Activated CD8-positive, alpha-beta memory T cell treated with anti-CD3 and anti-CD28 coated beads for 48 hours (primary cell): ENCODE data around the gene USP27X.

Experiments used
- DNase-seq, 3 experiments: peaks; one replicate each; pipeline ENCODE4 v3.0.0-alpha.2; 2020; ENCODE audit warnings: low read depth in 2 of 3, low spot score in 2 of 3

The USP27X gene

GRCh38 chrX:49880668-49881067, 1.4 kb downstream of the USP27X start:
- DNase-seq = no peak

- DNase-seq = peak in 2 of 3 experiments; percentile 12 to 25
Measured at GRCh38 chrX:49884290-49884862, 5.1 kb downstream of the USP27X start.

GRCh38 chrX:49892542-49892941, 13.3 kb downstream of the USP27X start:
- DNase-seq = no peak

DNA sequence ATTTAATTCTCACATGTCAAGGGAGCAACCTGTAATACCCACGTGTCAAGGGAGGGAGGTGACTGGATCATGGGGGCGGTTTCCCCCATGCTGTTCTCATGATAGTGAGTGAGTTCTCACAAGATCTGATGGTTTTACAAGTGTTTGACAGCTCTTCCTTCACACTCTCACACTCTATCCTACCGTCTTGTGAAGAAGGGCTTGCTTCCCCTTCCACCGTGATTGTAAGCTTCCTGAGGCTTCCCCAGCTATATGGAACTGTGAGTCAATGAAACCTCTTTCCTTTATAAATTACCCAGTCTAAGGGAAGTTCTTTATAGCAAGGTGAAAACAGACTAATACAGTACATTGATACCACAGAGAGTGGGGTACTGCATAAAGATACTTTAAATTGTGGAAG, 17.7 kb downstream of the USP27X start:
- no peak for DNase-seq

GRCh38 chrX:49901048-49901447, 21.8 kb downstream of the USP27X start:
- no peak for DNase-seq

GRCh38 chrX:49910344-49910743, 31.1 kb downstream of the USP27X start:
- DNase-seq = no peak

- no peak for DNase-seq
Measured at GRCh38 chrX:49912086-49912485, 32.8 kb downstream of the USP27X start.

DNA sequence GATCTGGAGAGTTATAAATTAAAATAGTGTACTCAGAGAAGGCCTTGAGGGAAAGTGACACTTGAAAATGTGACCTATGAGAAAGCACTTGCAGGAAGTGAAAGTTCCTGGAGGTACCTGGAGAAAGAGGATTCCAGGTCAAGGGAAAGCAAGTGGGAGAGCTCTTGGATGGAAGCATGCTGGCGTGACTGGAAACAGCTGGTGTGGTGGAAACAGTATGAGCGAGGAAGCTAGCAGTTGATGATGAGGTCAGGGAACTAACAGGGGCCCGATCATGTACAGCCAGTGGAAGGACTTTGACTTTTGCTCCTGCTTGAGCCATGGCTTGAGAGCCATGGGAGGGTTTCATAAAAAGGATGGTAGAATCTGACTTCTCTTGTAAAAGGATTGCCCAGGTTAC, 33.6 kb downstream of the USP27X start:
- no peak for DNase-seq

GRCh38 chrX:49915361-49916222, 36.3 kb downstream of the USP27X start:
- peak in 1 of 3 experiments; percentile 1 for DNase-seq

DNA sequence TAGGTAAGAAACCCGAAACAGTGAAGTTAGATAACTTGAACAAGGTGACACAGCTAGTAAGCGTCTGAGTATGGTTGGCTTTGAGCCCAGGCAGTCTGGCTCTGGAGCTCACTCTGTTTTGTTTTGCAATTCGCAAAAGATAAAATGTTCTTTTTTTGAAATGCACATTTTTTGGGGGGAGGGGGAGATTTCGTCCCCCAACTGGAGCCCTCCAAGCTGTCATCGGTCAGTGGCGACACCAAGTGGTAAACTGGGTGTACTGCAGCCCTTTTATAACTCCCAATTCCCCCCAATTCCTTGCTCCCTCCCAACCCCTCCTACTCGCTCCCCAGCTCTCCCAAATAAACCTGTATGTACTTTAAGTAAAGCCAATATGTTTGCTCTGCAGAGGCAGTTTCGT, 40.3 kb downstream of the USP27X start:
- DNase-seq = peak in 1 of 3 experiments; percentile 3

- no peak for DNase-seq
Measured at GRCh38 chrX:49921109-49921508, 41.8 kb downstream of the USP27X start.

GRCh38 chrX:49922291-49923241, 43.3 kb downstream of the USP27X start, which contains the start of gene CLCN5:
TSS of gene CLCN5 (plus strand) at chrX:49922596. CDS start at chrX:49925299, 2,703 bp downstream.
- DNase-seq = peak; percentile 52 to 84 (median 74)

GRCh38 chrX:49925176-49925575, 45.9 kb downstream of the USP27X start:
- DNase-seq = no peak

- no peak for DNase-seq
Measured at GRCh38 chrX:49930039-49930438, 50.8 kb downstream of the USP27X start.
